Body of pancreas (tissue), 4 donors: ENCODE measurements around the gene MGAT3. TPM values are rescaled to one million over a fixed set of nuclear protein-coding genes. Genes with fewer than 3 reads are reported as not detected.
A peak's percentile ranks its signal among the peaks of the same experiment; 100 is the strongest.
"Not testable (repeated sequence)": the region's sequence is repeated elsewhere in the genome, so short reads cannot be mapped to it uniquely, and the experiment has no call there.

Experiments used
- ATAC-seq: fragments of 150-250 bp; one replicate; pipeline ENCODE4 v1.9.1; 2016
- DNase-seq, 4 donors: peaks; one replicate each; pipeline ENCODE4 v3.0.0-alpha.2; 2019
- H3K27ac ChIP-seq, 4 donors: fragments of 200-600 bp; sonication (generic); 1 replicate in 3 of 4; 2 replicates in 1 of 4; pipeline versions ENCODE4 v1.5.1 to v1.6.1; 2016 to 2019; ENCODE audit warnings: mild to moderate bottlenecking in 1 of 4, mixed read lengths in 1 of 4, moderate library complexity in 1 of 4
- H3K27me3 ChIP-seq, 2 donors: fragments of 200-600 bp; sonication (generic); one replicate each; pipeline ENCODE4 v1.6.0; 2016; ENCODE audit warnings: mild to moderate bottlenecking in 1 of 2
- H3K36me3 ChIP-seq, 2 donors: fragments of 200-600 bp; sonication (generic); replicated peaks in 1 of 2; 2 replicates each; pipeline ENCODE4 v1.5.1; 2016; ENCODE audit warnings: low read depth in 2 of 2; ENCODE audit not compliant: insufficient read depth in 1 of 2
- H3K4me1 ChIP-seq: fragments of 200-600 bp; sonication (generic); one replicate; pipeline ENCODE4 v1.6.0; 2016
- H3K4me3 ChIP-seq, 2 donors: fragments of 200-600 bp; sonication (generic); 1 replicate in 1 of 2; 2 replicates in 1 of 2; pipeline ENCODE4 v1.5.1; 2016 to 2019
- H3K9me3 ChIP-seq, 3 donors: fragments of 200-600 bp; sonication (generic); 1 replicate in 2 of 3; 2 replicates in 1 of 3; pipeline ENCODE4 v1.5.1; 2016
- CTCF ChIP-seq, 7 experiments: fragments of 450-650 bp in 4 of 7; fragments of 200-600 bp in 3 of 7; sonication (generic) in 3 of 7; IDR thresholded peaks; one replicate each; pipeline ENCODE4 v1.5.1; 2016 to 2019; ENCODE audit warnings: antibody characterized with exemption in 7 of 7
- POLR2A ChIP-seq, 3 donors: fragments of 450-650 bp; IDR thresholded peaks; one replicate each; pipeline ENCODE4 v1.6.1; 2016; ENCODE audit warnings: antibody characterized with exemption in 3 of 3, mild to moderate bottlenecking in 2 of 3
- WGBS, 2 donors: methylation state at CpG; one replicate each; pipeline ENCODE4 v1.1.5; 2017; 5-methylcytosine and 5-hydroxymethylcytosine counted together
- intact Hi-C: fragments of 100-400 bp; cut with DNase I; formaldehyde crosslinking; loops from one replicate; pipeline ENCODE4 v1.15.1; 2023
- total RNA-seq, 2 donors: library from RNA; depleted of rRNA; stranded (reverse); fragments of >200 nt; gene quantifications; one replicate each; pipeline ENCODE4 v1.1.0, GENCODE V29; 2016

MGAT3 gene
- total RNA-seq, 2 donors from 2014 or later = 0.99 to 2.9 TPM

GRCh38 chr22:39502789-39503409 lies 46.1 kb downstream of the MGAT3 start:
- H3K36me3 ChIP-seq = peaks cover 0 to 10% of the 10 kb centered on the region in 2 donors
- 3 to 5% methylated on average over 16 to 18 of the region's 18 CpGs for WGBS, 2 donors
- peak overlapping the region in 3 of 4 donors; percentile 92 to 96 (median 93) for H3K27ac ChIP-seq
- no peaks in the 10 kb centered on the region for H3K27me3 ChIP-seq
- no peaks in the 10 kb centered on the region for H3K9me3 ChIP-seq
- ATAC-seq (no peak), DNase-seq (no peak)
- H3K4me1 ChIP-seq = peaks cover 33% of the 10 kb centered on the region
- intact Hi-C loops = no loop called here
- peak overlapping the region; percentile 99 for H3K4me3 ChIP-seq
- no peak for TF ChIP-seq CTCF (IDR thresholded peaks at IDR 0.05)
- TF ChIP-seq POLR2A (IDR thresholded peaks at IDR 0.05) = no peak

GRCh38 chr22:39503630-39504029 lies 46.8 kb downstream of the MGAT3 start:
- 54 to 55% methylated on average over 6 of the region's 6 CpGs for WGBS, 2 donors
- TF ChIP-seq POLR2A (IDR thresholded peaks at IDR 0.05) (no peak), CTCF (IDR thresholded peaks at IDR 0.05) (no peak)
- Histone ChIP-seq H3K36me3 (peaks cover 0 to 13% of the 10 kb centered on the region in 2 donors), H3K9me3 (no peaks in the 10 kb centered on the region), H3K4me3 (no peak overlapping the region), H3K27ac (no peak overlapping the region), H3K4me1 (peaks cover 33% of the 10 kb centered on the region), H3K27me3 (no peaks in the 10 kb centered on the region)
- intact Hi-C loops = no loop called here
- ATAC-seq (no peak), DNase-seq (no peak)

GRCh38 chr22:39504071-39504470 lies 47.3 kb downstream of the MGAT3 start:
- peaks cover 0 to 13% of the 10 kb centered on the region in 2 donors for H3K36me3 ChIP-seq

GRCh38 chr22:39507021-39507420 lies 50.2 kb downstream of the MGAT3 start:
- 85 to 88% methylated on average over 10 of the region's 10 CpGs for WGBS, 2 donors
- H3K4me3 ChIP-seq, DNase-seq, H3K27ac ChIP-seq, H3K27me3 ChIP-seq, intact Hi-C loops, ATAC-seq, H3K9me3 ChIP-seq: not testable (repeated sequence)
- Histone ChIP-seq H3K4me1 (peaks cover 14% of the 10 kb centered on the region), H3K36me3 (peaks cover 0 to 20% of the 10 kb centered on the region in 2 donors)

More at GRCh38 chr22:39504071-39504470, 47.3 kb downstream of the MGAT3 start:
- TF ChIP-seq CTCF (IDR thresholded peaks at IDR 0.05) = no peak
- no peaks in the 10 kb centered on the region for H3K27me3 ChIP-seq
- H3K4me3 ChIP-seq = no peak overlapping the region
- ATAC-seq = no peak
- no peak for DNase-seq
- WGBS, 2 donors = 86 to 94% methylated on average over 16 of the region's 16 CpGs
- H3K4me1 ChIP-seq = peaks cover 33% of the 10 kb centered on the region
- H3K27ac ChIP-seq = no peak overlapping the region
- intact Hi-C loops = no loop called here
- H3K9me3 ChIP-seq = no peaks in the 10 kb centered on the region

GRCh38 chr22:39508393-39508792 lies 51.6 kb downstream of the MGAT3 start:
- no peak overlapping the region for H3K4me3 ChIP-seq
- peaks cover 9% of the 10 kb centered on the region for H3K4me1 ChIP-seq
- no peak for DNase-seq
- intact Hi-C loops = no loop called here
- TF ChIP-seq CTCF (IDR thresholded peaks at IDR 0.05) (no peak), POLR2A (IDR thresholded peaks at IDR 0.05) (no peak)
- ATAC-seq = no peak
- H3K36me3 ChIP-seq = peaks cover 0 to 25% of the 10 kb centered on the region in 2 donors
- 47 to 59% methylated on average over 4 of the region's 4 CpGs for WGBS, 2 donors
- no peak overlapping the region for H3K27ac ChIP-seq
- no peaks in the 10 kb centered on the region for H3K9me3 ChIP-seq
- no peaks in the 10 kb centered on the region for H3K27me3 ChIP-seq
